Middle frontal gyrus (tissue), 1 donor: ENCODE results near the gene ZMAT5.
"Not testable (repeated sequence)": the region's sequence is repeated elsewhere in the genome, so short reads cannot be mapped to it uniquely, and the experiment has no call there.

ENCODE experiments used
- DNase-seq: peaks from one replicate; pipeline ENCODE4 v3.0.0-alpha.2; 2015; ENCODE audit warnings: low spot score; ENCODE audit errors: extremely low spot score

ZMAT5 gene

DNA sequence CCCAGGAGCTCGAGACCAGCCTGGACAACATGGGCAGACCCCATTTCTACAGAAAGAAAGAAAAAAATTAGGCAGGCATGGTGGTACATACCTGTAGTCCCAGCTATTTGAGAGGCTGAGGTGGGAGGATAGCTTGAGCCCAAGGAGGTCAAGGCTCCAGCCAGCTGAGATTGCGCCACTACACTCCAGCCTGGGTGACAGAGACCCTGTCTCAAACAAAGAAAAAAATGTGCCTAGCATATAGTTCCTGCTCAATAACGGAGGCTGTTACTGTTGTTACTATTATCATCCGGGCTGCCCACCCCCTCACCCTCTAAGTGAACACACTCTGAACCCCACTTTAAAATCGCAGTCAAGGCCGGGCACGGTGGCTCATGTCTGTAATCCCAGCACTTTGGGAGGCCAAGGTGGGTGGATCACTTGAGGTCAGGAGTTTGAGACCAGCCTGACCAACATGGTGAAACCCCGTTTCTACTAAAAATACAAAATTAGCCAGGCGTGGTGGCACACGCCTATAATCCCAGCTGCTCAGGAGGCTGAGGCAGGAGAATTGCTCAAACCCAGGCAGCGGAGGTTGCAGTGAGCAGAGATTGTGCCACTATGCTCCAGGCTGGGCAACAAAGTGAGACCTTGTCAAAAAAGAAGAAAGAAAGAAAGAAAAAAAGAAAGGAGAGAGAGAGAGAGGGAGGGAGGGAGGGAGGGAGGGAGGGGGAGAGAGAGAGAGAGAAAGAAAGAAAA lies 12.0 kb downstream of the ZMAT5 start:
- DNase-seq: not testable (repeated sequence)

DNA sequence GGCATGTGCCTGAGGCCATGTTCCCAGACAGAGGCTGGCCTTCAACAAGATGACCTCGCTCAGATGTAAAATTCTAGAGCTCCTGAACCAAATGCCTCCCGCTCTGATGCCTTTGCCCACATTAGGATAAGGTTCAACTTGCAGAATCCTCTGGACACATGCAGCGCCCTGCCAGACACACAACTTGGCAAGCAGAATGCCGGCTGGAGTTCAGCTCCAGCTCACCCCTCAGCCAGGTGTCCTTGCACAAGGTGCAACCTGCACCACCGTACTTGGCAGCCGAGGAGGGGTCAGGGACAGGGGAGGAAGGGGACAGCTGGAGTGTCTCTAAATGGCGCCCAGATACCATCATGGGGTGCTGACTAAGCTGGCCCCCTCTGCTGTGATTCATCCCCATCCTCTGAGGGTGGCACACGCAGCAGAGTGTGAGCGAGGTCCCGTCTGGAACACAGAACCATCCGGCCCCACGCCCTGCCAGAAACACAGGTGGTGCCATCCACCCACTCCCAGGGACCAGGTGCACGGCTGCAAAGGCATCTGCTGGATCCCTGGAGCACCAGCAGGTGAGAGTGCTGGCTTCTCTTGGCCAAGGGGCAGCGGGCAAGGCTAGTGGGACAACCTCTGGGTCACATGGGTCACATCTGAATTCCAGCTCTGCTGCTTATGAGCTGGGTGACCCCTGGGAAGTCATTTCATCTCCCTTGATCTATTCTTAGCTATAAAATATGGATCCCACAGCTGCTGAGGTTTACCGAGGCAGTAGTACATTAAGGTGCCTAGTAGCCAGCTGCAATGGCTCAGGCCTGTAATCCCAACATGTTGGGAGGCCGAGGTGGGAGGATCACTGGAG lies 12.8 kb downstream of the ZMAT5 start:
- DNase-seq: no peak

GRCh38 chr22:29751669-29752068 lies 15.1 kb downstream of the ZMAT5 start:
- DNase-seq: no peak

GRCh38 chr22:29750559-29751538 lies 16.0 kb downstream of the ZMAT5 start:
- no peak for DNase-seq

DNA sequence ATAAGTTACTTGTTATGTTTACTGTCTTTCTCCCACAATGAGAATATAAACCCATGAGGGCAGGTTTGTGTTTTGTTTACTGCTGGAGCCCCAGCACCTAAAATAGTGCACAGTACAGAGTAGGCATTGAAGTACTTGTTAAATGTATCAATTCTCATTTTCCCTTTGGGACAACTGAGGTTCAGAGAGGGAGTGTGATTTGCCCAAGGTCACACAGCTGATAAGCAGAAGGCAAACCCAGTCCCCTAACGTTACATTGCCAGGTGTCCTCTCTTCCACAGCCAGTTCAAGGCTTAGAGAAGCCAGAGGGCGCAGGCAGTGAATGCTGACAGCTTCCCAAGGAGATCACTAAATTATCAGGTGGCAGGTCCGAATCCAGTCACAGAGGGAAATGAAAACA lies 16.8 kb downstream of the ZMAT5 start:
- no peak for DNase-seq

GRCh38 chr22:29748248-29748893 lies 18.4 kb downstream of the ZMAT5 start:
- no peak for DNase-seq

DNA sequence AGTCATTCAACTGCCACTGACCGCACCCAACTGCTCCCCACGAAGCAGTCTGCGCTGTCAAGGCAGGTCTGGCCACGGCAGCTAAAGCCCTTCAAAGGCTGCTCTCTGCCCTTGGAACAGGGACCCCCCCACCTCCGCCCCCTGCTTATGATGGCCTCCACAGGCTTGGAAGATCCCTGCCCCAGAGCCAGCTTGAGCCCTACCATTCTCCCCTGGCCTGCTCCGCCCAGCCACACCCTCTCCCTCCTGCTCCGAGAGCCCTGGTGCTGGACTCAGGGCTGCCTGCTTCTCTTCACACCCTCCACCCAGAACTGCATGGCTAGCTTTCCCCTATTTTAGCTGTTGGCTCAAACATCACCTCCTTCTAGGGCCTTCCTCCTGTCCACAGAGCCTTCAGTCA lies 19.0 kb downstream of the ZMAT5 start:
- DNase-seq: no peak

- DNase-seq: no peak
These were observed 21.9 kb downstream of the ZMAT5 start for GRCh38 chr22:29744902-29745301.

DNA sequence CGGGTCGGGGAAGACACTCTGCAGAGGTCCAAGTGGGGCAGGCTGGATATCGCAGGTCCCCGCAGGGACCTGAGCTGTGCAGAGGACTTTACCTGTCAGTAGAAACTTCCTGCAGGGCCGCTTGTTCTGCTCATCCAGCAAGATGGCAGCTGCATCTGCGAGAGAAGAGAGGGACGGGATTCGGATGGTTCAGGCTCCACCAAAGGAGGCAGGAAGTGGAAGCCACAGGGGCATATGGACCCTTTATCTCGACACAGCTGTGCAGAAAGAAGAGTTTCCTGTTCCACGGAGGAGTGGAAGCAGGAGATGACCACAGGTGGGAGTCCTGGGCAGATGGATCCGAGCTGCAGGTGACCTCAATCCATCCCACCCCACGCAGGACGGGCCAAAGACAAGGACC lies 24.5 kb downstream of the ZMAT5 start:
- DNase-seq: no peak

- DNase-seq: no peak
These were observed 24.9 kb downstream of the ZMAT5 start for GRCh38 chr22:29741926-29742325.

- no peak for DNase-seq
These were observed 26.6 kb downstream of the ZMAT5 start for GRCh38 chr22:29740216-29740615.

GRCh38 chr22:29739346-29739875 lies 27.4 kb downstream of the ZMAT5 start:
- DNase-seq: no peak

DNA sequence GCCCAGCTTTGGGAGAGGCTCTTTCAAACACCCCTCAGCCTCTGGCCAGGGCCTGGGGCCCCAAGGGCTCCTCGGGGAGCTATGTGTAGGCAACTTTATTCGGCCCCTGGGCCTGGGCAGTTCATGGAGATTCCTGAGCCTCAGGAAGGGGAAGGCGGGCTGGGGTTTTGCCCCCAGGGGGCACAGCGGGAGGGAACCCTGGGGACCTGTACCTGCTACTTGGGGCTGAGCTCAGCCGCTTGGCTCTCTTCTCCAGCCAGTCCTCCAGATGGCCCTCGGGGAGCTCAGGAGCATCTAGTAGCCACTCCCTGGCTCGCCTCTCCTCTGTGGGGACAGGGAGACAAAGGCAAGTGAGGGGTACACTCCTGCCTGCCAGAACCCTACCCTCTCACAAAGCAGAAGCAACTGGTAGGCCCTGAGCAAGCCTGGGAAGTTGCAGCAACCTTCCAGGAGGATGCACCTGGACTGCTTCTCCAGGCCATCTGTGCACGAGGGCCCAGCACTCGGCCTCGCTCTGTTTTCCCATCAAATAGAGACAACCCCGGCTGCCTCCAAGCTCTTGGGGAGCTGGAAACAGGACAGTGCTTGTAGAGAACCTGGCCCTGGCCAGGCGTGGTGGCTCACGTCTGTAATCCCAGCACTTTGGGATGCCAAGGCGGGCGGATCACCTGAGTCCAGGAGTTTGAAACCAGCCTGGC lies 28.5 kb downstream of the ZMAT5 start:
- DNase-seq: no peak

DNA sequence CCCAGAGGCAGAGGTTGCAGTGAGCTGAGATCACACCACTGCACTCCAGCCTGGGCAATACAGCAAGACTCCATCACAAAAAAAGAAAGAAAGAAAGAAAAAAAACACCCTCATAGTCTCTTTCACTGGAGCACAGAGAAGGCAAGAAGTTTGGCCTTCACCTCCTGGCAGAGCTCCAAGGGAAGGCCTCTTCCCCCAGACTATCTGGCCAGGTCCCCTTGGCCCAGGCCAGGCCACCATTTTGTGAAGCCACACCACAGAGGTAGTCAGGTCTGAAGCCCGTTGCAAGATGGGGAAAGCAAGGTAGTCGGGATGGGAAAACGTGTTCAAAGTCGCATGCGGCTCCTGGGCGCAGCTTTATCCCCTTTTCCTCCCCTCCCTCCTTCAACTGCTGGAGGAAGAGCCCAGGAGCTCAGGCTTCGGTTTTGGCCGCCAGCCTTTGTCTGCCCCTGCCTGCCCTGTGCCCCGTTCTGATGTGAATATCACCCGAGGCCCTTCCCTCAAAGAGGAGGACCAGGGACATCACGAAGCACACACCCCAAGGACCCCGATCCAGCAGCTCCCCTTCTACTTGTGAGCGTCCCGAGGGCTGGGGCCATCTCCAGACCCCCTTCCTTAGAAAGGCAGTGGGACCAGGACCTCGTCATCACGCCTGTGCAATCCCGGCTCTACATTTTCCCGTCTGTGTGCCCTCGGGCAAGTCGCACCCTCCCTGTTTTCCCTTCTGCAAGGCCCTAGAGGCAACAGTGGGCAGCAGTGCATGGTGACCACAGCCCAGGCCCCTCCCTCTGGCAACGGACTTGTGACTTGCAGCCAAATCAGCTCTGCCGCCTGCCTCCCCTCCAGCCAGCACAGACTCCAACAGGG lies 29.3 kb downstream of the ZMAT5 start:
- DNase-seq: no peak

DNA sequence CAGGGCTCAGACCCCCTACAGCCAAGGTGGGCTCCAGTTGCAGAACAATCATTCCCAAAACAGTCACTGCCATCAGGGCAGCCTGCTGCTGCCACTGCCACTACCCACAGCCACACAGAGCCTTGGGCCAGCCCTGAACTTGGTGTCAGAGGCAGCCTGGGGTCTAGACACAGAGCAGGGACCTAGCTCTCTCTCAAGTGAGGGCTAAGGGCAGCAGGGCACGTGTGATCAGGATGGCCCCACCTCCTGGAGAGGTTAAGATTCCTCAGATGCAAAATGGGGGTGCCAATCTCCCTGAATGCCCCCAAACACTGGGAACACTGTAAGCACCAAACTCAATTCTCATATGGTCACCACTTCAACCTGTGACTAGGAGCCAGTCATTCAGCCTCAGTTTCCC lies 31.4 kb downstream of the ZMAT5 start:
- DNase-seq: no peak

DNA sequence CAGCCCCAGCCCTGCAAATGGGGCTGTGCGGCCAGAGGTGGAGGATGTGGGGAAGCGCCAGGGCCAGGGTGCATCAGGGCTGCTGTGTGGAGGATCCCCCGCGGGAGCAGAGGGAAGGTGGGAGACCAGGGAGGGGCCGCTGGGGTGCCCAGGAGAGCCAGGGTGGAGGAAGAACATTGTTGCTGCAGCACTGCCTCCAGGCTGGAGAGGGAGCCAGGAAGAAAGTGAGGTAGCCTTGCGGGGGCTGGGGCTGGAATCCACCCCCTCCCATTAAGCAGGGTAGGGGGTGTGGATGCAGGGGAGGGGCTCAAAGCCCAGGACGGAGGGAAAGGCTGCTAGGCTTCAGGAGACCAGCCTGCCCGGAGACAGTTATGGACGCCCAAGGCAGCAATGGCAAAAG lies 32.0 kb downstream of the ZMAT5 start:
- DNase-seq: no peak

GRCh38 chr22:29734406-29734805 lies 32.4 kb downstream of the ZMAT5 start:
- no peak for DNase-seq

DNA sequence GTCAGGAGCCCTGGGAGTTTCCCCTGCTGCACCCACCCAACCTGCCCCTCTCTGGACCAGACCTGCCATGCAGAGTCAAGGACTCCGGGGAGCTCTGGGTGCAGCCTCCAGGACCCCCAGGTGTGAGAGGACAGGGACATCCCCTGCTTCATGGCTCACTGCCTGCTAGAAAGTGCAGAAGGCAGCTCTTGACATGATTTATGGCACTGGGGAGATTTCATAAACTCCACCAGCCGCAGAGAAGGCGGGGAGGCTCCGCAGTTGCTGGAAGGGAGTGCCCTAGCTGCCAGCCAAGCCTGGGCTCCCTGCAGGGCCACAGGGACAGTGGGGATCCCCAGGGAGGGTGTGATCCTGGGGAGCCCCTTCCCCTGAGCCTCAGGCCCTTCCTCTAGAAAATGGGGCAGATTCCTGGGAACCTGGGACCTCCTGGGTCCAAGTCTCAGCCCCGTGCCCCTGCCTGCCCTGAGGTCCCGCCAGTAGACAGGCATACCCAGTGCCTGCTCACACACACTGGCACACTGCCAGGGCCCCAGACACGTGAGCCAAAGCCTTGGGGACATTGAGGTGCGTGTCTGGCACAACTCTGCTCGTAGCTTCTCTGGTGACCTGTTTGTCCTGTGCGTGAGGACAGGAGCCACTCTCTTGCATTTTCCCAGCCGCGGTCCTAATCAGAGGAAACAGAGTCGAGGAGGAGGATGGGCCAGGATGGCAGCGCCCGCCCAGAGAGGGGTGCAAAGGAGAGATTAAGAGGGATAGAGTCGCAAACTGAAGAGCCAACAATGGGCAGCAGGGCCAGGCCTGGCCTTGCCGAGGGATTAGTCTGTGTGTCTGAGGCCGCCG lies 33.2 kb downstream of the ZMAT5 start:
- DNase-seq: no peak
